AG08395 (cell line): ENCODE results near the gene FSIP1.
"Not testable (repeated sequence)": the region's sequence is repeated elsewhere in the genome, so short reads cannot be mapped to it uniquely, and the experiment has no call there.

ENCODE experiments used
- DNase-seq: peaks from one replicate; pipeline ENCODE4 v3.0.0; 2012; ENCODE audit warnings: mixed read lengths, low spot score

The FSIP1 gene

DNA sequence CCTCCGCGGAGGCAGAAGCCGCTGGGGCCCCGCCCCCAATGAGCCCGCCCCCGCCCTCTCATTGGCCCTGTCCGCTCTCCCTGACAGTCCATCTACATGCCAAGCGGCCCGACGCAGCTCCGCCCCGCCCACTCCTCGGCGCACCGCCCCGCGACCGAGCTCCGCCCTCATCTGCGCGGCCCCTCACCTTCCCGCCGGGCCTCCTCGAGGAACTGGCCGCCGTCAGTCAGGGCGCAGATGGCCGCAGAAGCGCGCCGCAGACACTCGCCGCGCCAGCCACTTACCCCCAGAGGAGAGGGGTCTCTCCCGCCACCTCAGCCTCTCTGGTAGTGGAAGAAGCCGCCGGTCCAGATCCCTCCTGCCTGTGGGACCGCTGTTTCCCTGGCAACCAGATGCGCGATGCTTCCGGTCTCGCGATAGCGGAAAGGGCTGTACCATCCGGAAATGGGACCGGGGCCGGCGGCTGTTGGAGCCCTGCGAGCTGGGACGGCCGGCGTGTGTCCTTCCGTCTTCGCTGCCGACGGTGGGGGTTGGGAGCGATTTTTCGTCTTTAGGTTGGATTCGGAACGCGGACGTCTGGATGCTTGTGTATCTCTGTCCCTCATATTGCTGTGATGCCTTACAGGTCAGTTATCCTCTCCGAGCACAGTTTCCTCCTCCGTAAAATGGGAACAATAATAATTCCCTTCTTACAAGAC is at the start of gene FSIP1:
FSIP1 (minus strand) TSS at position 401 of the 698 bp plus-strand sequence. CDS start 6,317 bp downstream, outside the sequence.
- peak; percentile 98 for DNase-seq

DNA sequence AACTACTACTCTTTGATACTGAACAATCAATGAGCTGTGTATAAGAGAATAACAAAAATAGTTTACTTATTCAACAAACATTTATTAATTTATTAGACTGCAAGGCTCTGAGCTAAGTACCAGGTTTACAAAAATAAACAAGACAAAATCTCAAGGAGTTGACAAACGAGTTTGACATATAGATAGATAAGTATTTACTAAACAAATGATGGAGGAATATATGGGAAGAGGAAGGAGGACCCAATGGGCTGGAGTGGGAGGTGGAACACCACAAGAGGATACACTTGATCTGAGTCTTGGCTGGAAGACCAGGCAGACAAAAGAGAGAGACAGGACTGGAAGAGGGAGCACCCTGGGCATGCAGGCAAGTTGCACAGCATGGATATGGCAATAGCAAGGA is 47.5 kb upstream of the FSIP1 start:
- no peak for DNase-seq

- no peak for DNase-seq
Observed at GRCh38 chr15:39828374-39828931, 45.8 kb upstream of the FSIP1 start.

DNA sequence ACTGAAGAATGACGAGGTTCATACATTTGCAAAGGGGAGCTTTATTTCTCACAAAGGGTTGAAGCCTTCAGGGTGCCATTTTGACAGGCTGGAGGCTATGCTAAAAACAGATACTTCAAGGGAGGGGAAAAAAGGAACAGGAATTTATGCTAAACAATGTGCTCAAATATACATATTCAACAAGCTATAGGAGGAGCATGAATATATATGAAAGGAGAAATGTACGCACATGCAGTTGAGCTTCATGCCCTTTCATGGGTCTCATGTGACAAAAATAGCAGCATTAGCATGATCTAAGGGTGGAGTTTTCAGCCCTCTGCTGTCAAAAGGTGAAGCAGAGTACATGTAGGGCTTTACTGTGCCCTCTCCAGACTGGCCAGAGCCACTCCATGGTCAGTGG is 44.3 kb upstream of the FSIP1 start:
- no peak for DNase-seq

- no peak for DNase-seq
Observed at GRCh38 chr15:39823634-39824033, 41.0 kb upstream of the FSIP1 start.

- DNase-seq, result no peak
Observed at GRCh38 chr15:39820050-39820602, 37.5 kb upstream of the FSIP1 start.

- no peak for DNase-seq
Observed at GRCh38 chr15:39819533-39819932, 36.9 kb upstream of the FSIP1 start.

DNA sequence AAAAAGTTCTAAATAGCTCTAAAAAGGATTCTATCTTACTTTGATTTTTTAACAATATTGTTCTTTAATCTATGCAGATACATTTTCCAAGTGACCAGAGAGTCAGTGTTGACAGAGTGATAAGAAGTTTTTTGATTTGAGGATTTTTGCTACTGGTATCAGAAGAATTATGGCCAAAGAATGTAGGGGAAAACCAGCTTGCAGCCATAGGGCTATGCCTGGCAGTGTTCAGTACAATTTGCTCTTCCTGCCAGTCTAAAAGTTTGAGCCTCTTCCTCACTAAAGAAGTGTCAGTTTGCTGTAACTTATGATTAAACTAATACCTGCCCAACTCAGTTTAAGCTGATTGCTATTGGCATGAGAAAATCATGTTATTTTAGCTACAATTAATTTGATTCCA is 35.3 kb upstream of the FSIP1 start:
- DNase-seq, result no peak

DNA sequence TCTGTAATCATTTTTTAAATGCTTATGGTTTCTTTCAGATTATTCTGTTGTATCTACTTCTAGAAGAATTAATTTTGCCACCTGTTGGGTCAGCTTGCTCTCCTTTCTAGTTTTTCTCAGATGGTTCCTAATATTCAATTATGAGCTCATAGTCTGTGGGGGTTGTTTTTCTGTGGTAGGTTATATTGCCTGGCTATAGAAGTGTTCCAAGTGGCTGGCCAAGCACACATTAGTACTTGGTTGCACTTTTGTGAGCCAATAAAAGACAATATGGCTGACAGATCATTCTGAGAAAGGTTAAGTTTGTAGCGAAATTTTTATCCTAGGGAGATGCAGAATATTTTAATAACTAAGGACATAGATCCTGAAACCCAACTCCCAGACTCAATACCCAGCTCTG is 31.8 kb upstream of the FSIP1 start:
- DNase-seq, result no peak

GRCh38 chr15:39812651-39813050 is 30.0 kb upstream of the FSIP1 start:
- not testable (repeated sequence) for DNase-seq

- DNase-seq, result no peak
Observed at GRCh38 chr15:39808909-39809308, 26.3 kb upstream of the FSIP1 start.

GRCh38 chr15:39807791-39808190 is 25.1 kb upstream of the FSIP1 start:
- no peak for DNase-seq

DNA sequence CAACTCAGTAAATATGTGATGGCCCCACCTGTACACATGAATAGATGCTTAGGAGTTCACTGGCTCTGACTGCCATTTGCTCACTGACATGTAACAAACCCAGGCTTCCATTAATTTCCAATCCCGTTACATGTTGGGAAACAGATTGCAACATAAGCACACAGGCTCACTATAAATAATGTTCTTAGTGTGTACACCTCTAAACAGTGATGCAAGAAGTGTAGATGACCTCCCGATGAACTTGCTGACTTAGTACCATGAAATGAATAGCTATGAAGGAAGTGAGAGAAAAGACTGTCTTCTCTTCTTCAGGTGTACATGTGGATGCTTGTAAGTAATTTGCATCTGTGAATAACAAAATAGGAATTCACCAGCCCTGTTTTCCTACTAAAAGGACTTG is 21.4 kb upstream of the FSIP1 start:
- DNase-seq, result no peak

DNA sequence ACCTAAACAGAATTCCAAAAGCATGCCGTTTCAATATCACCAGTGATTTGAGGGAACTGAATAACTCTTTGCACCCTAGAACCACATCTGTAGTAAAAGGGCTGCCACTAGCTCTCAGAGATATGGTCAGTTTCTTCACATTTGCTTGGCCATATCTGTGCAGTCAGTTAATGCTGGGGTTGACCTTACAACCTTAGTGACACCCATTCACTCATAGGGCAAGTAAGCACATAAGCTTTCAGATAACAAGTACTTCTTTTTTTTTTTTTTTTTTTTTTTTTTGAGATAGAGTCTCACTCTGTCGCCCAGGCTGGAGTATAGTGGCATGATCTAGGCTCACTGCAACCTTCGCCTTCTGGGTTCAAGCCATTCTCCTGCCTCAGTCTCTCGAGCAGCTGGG is 20.4 kb upstream of the FSIP1 start:
- no peak for DNase-seq

- peak; percentile 24 for DNase-seq
Observed at GRCh38 chr15:39801641-39802309, 19.1 kb upstream of the FSIP1 start.

GRCh38 chr15:39799552-39800011 is 16.9 kb upstream of the FSIP1 start:
- no peak for DNase-seq

DNA sequence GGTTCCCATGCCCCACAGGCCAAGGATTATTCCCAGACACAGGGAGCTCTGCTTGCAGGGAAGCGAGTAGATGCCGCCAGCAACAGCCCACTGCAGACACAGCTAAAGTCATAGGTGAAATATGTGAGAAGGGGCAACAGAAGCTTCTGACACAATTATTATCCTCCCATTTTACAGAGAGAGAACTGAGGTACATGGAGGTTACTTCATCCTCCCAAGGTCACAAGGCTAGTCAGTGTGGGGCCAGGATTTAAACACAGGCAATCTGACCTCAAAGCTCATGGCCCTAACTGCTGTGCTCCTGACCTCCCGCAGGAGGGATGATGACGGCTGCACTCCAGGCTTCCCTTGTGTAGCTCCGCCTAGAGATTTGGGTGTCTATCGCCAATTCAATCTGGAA is 15.7 kb upstream of the FSIP1 start:
- DNase-seq, result no peak

DNA sequence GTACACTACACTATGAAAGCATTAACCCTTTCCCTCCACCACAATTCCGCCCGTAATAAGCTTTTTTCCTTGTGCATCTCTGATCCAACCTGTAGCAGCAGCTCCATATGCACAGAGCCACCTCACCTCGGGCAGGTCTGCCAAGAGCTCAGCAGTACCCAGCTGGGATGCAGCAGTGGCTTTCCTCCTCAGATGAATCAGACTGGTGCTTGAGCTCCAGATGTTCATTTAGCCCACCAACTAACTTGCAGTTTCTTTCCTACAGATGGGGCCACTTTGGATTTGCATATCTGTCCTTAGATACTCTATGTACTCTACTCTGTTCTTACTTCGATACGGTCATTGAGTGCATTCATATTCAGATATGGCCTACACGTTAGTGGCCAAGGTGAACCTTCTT is 14.8 kb upstream of the FSIP1 start:
- no peak for DNase-seq

DNA sequence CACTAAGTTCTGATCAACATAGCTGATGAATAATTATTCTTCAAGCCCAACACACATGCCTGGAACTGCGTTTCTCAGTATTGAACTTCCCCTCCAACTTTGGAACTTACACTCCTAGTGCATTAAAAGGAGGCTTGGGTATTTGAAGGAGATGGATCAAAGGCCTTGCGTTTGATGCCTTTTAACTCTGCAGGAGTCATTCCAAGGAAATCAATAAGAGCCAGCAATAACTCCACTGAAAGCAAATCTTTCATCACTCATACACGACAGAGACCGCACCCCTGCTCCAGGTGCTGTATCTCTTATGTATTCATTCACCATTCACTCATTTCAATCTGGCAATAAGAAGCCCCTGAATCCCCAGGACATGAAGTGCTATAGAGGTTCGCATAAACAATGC is 14.0 kb upstream of the FSIP1 start:
- DNase-seq, result no peak

GRCh38 chr15:39795486-39795885 is 12.8 kb upstream of the FSIP1 start:
- no peak for DNase-seq

- DNase-seq, result no peak
Observed at GRCh38 chr15:39794954-39795353, 12.3 kb upstream of the FSIP1 start.

DNA sequence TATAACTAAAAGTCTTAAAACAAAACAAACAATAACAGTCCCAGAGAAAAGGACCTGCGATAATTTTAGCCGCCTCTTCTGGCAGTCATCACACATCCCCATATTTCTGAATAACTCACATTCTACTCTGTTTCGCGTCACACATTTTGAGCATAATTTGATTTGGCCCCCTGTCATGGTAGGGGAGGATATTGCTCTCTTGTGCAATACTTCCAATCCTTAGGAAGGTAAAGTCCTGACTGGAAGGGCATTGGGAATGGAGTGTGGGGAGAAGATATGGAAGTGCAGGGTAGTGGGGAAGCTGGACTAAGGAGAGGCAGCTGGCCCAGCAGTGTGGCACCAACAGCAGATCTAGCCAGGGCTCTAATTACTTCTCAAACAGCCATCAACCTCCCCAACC is 11.3 kb upstream of the FSIP1 start:
- no peak for DNase-seq

GRCh38 chr15:39792844-39793335 is 10.2 kb upstream of the FSIP1 start:
- DNase-seq, result no peak
